ENCODE results near the gene ZBED6.
"Not testable (repeated sequence)": the region's sequence is repeated elsewhere in the genome, so short reads cannot be mapped to it uniquely, and the experiment has no call there.

DNA sequence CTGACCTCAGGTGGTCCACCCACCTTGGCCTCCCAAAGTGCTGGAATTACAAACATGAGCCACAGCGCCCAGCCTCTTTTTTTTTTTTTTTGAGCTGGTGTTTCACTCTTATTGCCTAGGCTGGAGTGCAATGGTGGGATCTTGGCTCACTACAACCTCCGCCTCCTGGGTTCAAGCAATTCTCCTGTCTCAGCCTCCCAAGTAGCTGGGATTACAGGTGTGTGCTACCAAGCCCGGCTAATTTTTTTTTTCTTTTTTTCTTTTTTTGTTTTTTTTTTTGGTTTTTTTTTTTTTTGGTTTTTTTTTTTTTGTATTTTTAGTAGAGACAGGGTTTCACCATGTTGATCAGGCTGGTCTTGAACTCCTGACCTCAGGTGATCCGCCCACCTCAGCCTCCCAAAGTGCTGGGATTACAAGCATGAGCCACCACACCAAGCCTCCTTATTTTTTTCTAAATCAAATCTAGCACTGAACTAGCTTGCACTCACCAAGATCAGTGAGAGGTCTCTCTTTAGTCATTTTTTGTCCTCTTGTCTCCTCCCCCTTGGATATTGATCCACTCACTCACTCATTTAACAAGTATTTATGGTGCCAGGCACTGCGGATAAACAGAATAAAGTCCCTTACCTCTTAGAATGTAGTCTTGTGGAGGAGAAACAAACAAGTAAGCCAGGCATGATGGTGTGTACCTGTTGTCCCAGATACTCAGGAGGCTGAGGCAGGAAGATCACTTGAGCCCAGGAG lies 43.6 kb upstream of the ZBED6 start:
- TF ChIP-seq, protein P1, sequence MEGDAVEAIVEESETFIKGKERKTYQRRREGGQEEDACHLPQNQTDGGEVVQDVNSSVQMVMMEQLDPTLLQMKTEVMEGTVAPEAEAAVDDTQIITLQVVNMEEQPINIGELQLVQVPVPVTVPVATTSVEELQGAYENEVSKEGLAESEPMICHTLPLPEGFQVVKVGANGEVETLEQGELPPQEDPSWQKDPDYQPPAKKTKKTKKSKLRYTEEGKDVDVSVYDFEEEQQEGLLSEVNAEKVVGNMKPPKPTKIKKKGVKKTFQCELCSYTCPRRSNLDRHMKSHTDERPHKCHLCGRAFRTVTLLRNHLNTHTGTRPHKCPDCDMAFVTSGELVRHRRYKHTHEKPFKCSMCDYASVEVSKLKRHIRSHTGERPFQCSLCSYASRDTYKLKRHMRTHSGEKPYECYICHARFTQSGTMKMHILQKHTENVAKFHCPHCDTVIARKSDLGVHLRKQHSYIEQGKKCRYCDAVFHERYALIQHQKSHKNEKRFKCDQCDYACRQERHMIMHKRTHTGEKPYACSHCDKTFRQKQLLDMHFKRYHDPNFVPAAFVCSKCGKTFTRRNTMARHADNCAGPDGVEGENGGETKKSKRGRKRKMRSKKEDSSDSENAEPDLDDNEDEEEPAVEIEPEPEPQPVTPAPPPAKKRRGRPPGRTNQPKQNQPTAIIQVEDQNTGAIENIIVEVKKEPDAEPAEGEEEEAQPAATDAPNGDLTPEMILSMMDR (IDR thresholded peaks at IDR 0.05 in 4 of 5, conservative IDR thresholded peaks at IDR 0.05 in 1 of 5), result not testable (repeated sequence)
- not testable (repeated sequence) for TF ChIP-seq POLR2A (IDR thresholded peaks at IDR 0.05)
